T-cell (primary cell): ENCODE results near the gene USP3. TPM values are rescaled to one million over a fixed set of nuclear protein-coding genes. Genes with fewer than 3 reads are reported as not detected.

Source experiments
- ATAC-seq, 4 experiments: fragments of 200-7000 bp in 3 of 4; fragments of 150-1000 bp in 1 of 4; cut with Tn5 transposase; replicated peaks in 1 of 4; 1 replicate in 3 of 4; 2 replicates in 1 of 4; pipeline ENCODE4 v1.10.0; 2021; ENCODE audit warnings: moderate library complexity in 3 of 4, mild to moderate bottlenecking in 2 of 4, moderate number of reproducible peaks in 1 of 4
- CTCF ChIA-PET, 2 donors: fragments of 300-600 bp; sonication (Branson Sonifier 250); formaldehyde crosslinking; loops; one replicate each; lab custom pipeline; 2022; ENCODE audit warnings: antibody characterized with exemption in 2 of 2; lab: Charles Lee
- POLR2A ChIA-PET, 2 donors: fragments of 300-600 bp; sonication (Branson Sonifier 250); formaldehyde crosslinking; loops; one replicate each; lab custom pipeline; 2022; ENCODE audit warnings: antibody characterized with exemption in 2 of 2; lab: Charles Lee
- DNase-seq, 35 experiments: peaks; one replicate each; pipeline versions ENCODE4 v3.0.0 to v3.0.0-alpha.2; 2013 to 2023
- H3K27ac ChIP-seq: one replicate; pipeline ENCODE4 v1.5.1; 2013; ENCODE audit warnings: low read length
- H3K27me3 ChIP-seq, 2 experiments: replicated peaks in 1 of 2; 1 replicate in 1 of 2; 2 replicates in 1 of 2; pipeline versions ENCODE4 v1.6.1 to v1.7.0; 2013; ENCODE audit warnings: low read length in 1 of 2, mixed read lengths in 1 of 2; ENCODE audit not compliant: control insufficient read depth in 2 of 2, insufficient read depth in 2 of 2; ENCODE audit errors: extremely low read depth in 1 of 2
- H3K36me3 ChIP-seq, 2 donors: 1 replicate in 1 of 2; 2 replicates in 1 of 2; pipeline versions ENCODE4 v1.6.1 to v1.7.0; 2013; ENCODE audit warnings: low read length in 1 of 2; ENCODE audit not compliant: control insufficient read depth in 2 of 2, insufficient read depth in 1 of 2; ENCODE audit errors: extremely low read depth in 1 of 2
- H3K4me1 ChIP-seq, 2 experiments: 1 replicate in 1 of 2; 2 replicates in 1 of 2; pipeline versions ENCODE4 v1.6.1 to v1.7.0; 2013; ENCODE audit warnings: low read length in 2 of 2, mixed read lengths in 1 of 2; ENCODE audit not compliant: insufficient read depth in 2 of 2, control insufficient read depth in 1 of 2; ENCODE audit errors: extremely low read depth in 1 of 2
- H3K4me3 ChIP-seq, 2 donors: 1 replicate in 1 of 2; 2 replicates in 1 of 2; pipeline versions ENCODE4 v1.5.1 to v1.7.0; 2013; ENCODE audit warnings: mild to moderate bottlenecking in 2 of 2, low read length in 1 of 2, moderate library complexity in 1 of 2; ENCODE audit not compliant: control insufficient read depth in 1 of 2; ENCODE audit errors: extremely low read depth in 1 of 2
- H3K9me3 ChIP-seq: 2 replicates; pipeline ENCODE4 v1.7.0; 2013
- H3K27ac Mint-ChIP-seq, 2 donors: one replicate each; pipeline ENCODE4 v1.8.0; 2020 to 2021; ENCODE audit warnings: mild to moderate bottlenecking in 2 of 2, mixed read lengths in 2 of 2
- H3K27me3 Mint-ChIP-seq, 2 donors: one replicate each; pipeline ENCODE4 v1.8.0; 2021 to 2022; ENCODE audit warnings: mixed read lengths in 2 of 2
- H3K36me3 Mint-ChIP-seq: one replicate; pipeline ENCODE4 v1.8.0; 2021; ENCODE audit warnings: mixed read lengths
- H3K4me1 Mint-ChIP-seq, 3 donors: one replicate each; pipeline ENCODE4 v1.8.0; 2020 to 2022; ENCODE audit warnings: mixed read lengths in 3 of 3, mild to moderate bottlenecking in 1 of 3
- H3K4me3 Mint-ChIP-seq, 3 donors: one replicate each; pipeline ENCODE4 v1.8.0; 2020 to 2022; ENCODE audit warnings: mild to moderate bottlenecking in 3 of 3, mixed read lengths in 3 of 3, moderate library complexity in 3 of 3
- H3K9me3 Mint-ChIP-seq, 3 donors: one replicate each; pipeline ENCODE4 v1.8.0; 2020 to 2022; ENCODE audit warnings: mixed read lengths in 3 of 3
- WGBS: methylation state at CpG from one replicate; pipeline ENCODE4 v1.1.5; 2013; ENCODE audit warnings: missing lambda C conversion rate; ENCODE audit not compliant: insufficient coverage; 5-methylcytosine and 5-hydroxymethylcytosine counted together
- total RNA-seq, 35 experiments: library from RNA in 6 of 35; stranded (reverse) in 6 of 35; fragments of 120-200 nt in 1 of 35; gene quantifications; one replicate each; pipeline versions ENCODE4 v1.2.1 to v1.2.4 and lab custom pipeline; 2013 to 2026

The USP3 gene
- total RNA-seq, 5 donors from 2014 or later (not counting 1 experiment from before 2014, with no cell fraction given), result 123 to 265 (median 130) TPM

- Mint-ChIP-seq H3K27ac (peak overlapping the region; percentile 58 to 67), H3K36me3 (peaks cover 35% of the 10 kb centered on the region), H3K9me3 (no peaks in the 10 kb centered on the region), H3K4me1 (peaks cover 59 to 71% (median 66%) of the 10 kb centered on the region in 3 donors), H3K4me3 (peak overlapping the region; percentile 4 to 20 (median 9)), H3K27me3 (no peaks in the 10 kb centered on the region)
- peak in 1 of 4 experiments; percentile 15 for ATAC-seq
- Histone ChIP-seq H3K36me3 (peaks cover 0 to 16% of the 10 kb centered on the region in 2 donors), H3K4me1 (peaks cover 3 to 18% of the 10 kb centered on the region in 2 experiments), H3K9me3 (no peaks in the 10 kb centered on the region), H3K4me3 (no peak overlapping the region), H3K27me3 (no peaks in the 10 kb centered on the region), H3K27ac (no peak overlapping the region)
- no peak for DNase-seq
- ChIA-PET CTCF (interaction anchor here (1.0 to 3.5 kb wide), 5 partner anchors 12 to 80 kb away, joined by 3 to 16 read pairs (median 6); no protein-coding TSS in a partner anchor), POLR2A (interaction anchor here (0.5 to 1.2 kb wide), 7 partner anchors 9 to 101 kb away, joined by 3 to 8 read pairs (median 4); partner anchors contain the start of gene USP3 (in 1 of the 2))
- 45% methylated on average over 4 of the region's 5 CpGs for WGBS
Measured at GRCh38 chr15:63544258-63545026, 40.0 kb downstream of the USP3 start.

DNA sequence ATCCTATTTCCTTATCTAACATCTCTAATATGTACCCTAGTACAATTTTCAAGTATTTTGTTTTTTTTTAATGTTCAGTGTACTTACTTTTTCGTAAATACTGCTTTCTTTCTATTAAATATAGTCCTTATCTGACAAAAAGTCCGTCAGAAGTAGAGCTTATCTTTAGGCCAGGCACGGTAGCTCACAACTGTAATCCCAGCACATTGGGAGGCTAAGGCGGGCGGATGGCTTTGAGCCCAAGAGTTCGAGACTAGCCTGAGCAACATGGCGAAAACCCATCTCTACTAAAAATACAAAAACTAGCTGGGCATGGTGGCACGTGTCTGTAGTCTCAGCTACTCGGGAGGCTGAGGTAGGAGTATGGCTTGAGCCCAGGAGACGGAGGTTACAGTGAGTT lies 41.1 kb downstream of the USP3 start:
- no peak for ATAC-seq
- H3K36me3 ChIP-seq, result peaks cover 0 to 10% of the 10 kb centered on the region in 2 donors
- Mint-ChIP-seq H3K27me3 (no peaks in the 10 kb centered on the region), H3K36me3 (peaks cover 26% of the 10 kb centered on the region), H3K27ac (peak overlapping the region in 1 of 2 donors; percentile 49), H3K4me1 (peaks cover 57 to 70% (median 63%) of the 10 kb centered on the region in 3 donors), H3K9me3 (no peaks in the 10 kb centered on the region), H3K4me3 (no peak overlapping the region)
- H3K4me3 ChIP-seq, result no peak overlapping the region
- H3K9me3 ChIP-seq, result no peaks in the 10 kb centered on the region
- ChIA-PET POLR2A (interaction anchor here (0.6 to 1.2 kb wide), 8 partner anchors 10 to 394 kb away, joined by 3 to 7 read pairs (median 4); no protein-coding TSS in a partner anchor), CTCF (interaction anchor here (0.5 to 1.9 kb wide), 6 partner anchors 8 to 99 kb away, joined by 3 to 6 read pairs (median 4); no protein-coding TSS in a partner anchor)
- DNase-seq, result no peak
- WGBS, result 100% methylated on average over 3 of the region's 10 CpGs
- no peaks in the 10 kb centered on the region for H3K27me3 ChIP-seq
- no peak overlapping the region for H3K27ac ChIP-seq
- peaks cover 0 to 15% of the 10 kb centered on the region in 2 experiments for H3K4me1 ChIP-seq

DNA sequence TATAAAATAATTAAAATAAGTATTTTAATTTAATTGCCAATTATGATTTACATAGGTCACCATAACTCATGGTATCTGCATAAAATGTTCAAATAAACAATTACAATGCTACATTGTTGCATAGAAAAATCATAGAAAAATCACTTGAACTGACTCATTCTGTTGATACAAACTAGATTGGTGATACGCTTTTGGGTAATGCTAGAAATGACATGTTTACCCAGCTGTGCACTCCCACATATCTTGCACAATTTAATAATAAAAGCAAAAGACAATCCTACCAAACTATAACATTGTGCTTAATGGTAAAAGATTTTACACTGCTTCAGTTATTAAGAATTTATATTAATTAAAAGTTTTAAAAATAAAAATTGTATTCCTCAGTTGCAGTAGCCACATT lies 47.0 kb downstream of the USP3 start:
- H3K4me3 Mint-ChIP-seq, result no peak overlapping the region
- Histone ChIP-seq H3K27ac (no peak overlapping the region), H3K27me3 (no peaks in the 10 kb centered on the region), H3K4me3 (no peak overlapping the region), H3K4me1 (peaks cover 3 to 13% of the 10 kb centered on the region in 2 experiments), H3K36me3 (peaks cover 0 to 14% of the 10 kb centered on the region in 2 donors), H3K9me3 (no peaks in the 10 kb centered on the region)
- POLR2A ChIA-PET, result interaction anchor here in 1 of 2 donors (0.7 kb wide), 1 partner anchor 92 kb away, joined by 3 read pairs; no protein-coding TSS in a partner anchor
- DNase-seq (no peak), ATAC-seq (no peak)
- CTCF ChIA-PET, result interaction anchor here (0.6 to 1.3 kb wide), 5 partner anchors 23 to 1669 kb away, joined by 3 to 6 read pairs (median 4); no protein-coding TSS in a partner anchor
- no CpG with 5 or more reads among the region's 1 CpG for WGBS
- peaks cover 15% of the 10 kb centered on the region for H3K36me3 Mint-ChIP-seq
- peaks cover 57 to 63% (median 60%) of the 10 kb centered on the region in 3 donors for H3K4me1 Mint-ChIP-seq
- no peaks in the 10 kb centered on the region for H3K27me3 Mint-ChIP-seq
- no peaks in the 10 kb centered on the region for H3K9me3 Mint-ChIP-seq
- no peak overlapping the region for H3K27ac Mint-ChIP-seq

DNA sequence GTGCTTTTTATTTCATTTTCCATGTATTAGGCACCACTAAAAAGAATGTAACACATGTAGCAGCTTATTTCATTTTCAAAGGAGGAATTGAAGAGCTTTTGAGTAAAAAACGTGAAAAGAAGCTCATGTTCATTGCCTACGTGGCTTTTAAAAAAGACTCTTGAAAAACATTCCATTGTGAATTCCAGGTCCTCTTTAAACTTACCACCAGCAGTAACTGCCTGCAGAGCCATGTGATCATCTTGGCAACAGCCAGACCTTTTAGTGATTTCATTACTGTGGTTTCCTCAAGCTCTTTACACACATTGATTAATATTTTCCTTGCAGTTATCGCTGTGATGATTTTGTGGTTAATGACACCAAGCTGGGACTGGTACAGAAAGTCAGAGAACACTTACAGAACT lies 49.0 kb downstream of the USP3 start:
- peak in 1 of 35 experiments; percentile 19 for DNase-seq
- peaks cover 52 to 66% (median 53%) of the 10 kb centered on the region in 3 donors for H3K4me1 Mint-ChIP-seq
- H3K4me3 Mint-ChIP-seq, result no peak overlapping the region
- WGBS, result no CpG with 5 or more reads among the region's 3 CpGs
- Histone ChIP-seq H3K9me3 (no peaks in the 10 kb centered on the region), H3K27me3 (no peaks in the 10 kb centered on the region), H3K4me3 (no peak overlapping the region), H3K36me3 (peaks cover 0 to 28% of the 10 kb centered on the region in 2 donors), H3K4me1 (peaks cover 3 to 13% of the 10 kb centered on the region in 2 experiments), H3K27ac (no peak overlapping the region)
- peaks cover 26% of the 10 kb centered on the region for H3K36me3 Mint-ChIP-seq
- ChIA-PET POLR2A (interaction anchor here (0.6 to 1.1 kb wide), 4 partner anchors 15 to 45 kb away, joined by 3 to 6 read pairs (median 4); no protein-coding TSS in a partner anchor), CTCF (interaction anchor here (0.5 to 2.4 kb wide), 12 partner anchors 7 to 116 kb away, joined by 3 to 14 read pairs (median 4); no protein-coding TSS in a partner anchor)
- peak in 1 of 4 experiments; percentile 19 for ATAC-seq
- H3K9me3 Mint-ChIP-seq, result no peaks in the 10 kb centered on the region
- peak overlapping the region; percentile 73 to 75 for H3K27ac Mint-ChIP-seq
- H3K27me3 Mint-ChIP-seq, result no peaks in the 10 kb centered on the region

DNA sequence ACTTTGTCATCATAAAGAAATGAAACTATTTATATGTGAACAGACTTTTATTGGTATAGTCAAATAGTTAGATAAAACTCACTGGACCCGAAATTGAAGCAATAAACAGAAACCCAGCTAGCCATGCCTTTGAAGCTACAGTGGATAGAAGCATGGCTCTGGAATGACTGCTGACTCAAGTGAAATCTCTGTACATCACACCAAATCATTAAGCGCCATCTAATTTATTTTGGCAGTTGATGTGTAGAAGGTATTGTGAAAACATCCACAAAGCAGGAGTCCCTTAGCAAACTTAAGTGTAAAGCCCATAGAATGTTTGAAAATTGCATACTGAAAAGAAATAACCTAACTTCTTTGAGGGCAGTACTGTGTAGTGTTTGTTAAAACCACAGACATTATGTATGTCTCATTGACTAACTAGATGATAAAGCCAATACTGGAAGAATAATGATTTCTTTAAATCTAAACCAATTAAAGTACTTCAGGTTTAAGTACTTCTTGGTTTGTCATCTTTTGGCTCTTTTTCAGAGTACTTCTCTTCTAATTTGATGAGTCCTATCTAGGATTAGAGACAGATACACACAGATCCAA lies 50.0 kb downstream of the USP3 start:
- no peak overlapping the region for H3K4me3 Mint-ChIP-seq
- POLR2A ChIA-PET, result interaction anchor here (0.6 to 1.1 kb wide), 2 partner anchors 21 to 39 kb away, joined by 3 to 8 read pairs; no protein-coding TSS in a partner anchor
- no peaks in the 10 kb centered on the region for H3K27me3 ChIP-seq

DNA sequence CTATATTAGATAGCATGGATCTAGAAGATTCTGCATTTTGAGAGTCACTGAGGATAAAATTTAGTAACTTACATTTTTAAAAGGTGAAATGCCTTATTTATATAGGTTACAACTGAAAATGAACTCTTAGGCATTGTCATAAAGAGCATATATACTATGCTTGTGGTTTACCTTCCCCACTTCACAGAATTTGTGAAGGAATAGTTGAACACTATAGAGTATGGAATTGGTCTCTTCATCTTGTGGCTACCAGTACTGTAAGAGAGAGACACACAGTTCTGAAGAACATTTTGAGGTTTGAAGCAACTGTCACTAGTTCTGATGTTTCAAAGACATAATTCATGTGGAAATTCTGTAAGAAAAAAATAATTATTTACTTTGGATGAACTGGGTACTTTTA lies 51.1 kb downstream of the USP3 start:
- peak overlapping the region in 1 of 2 donors; percentile 65 for H3K27ac Mint-ChIP-seq
- peaks cover 0 to 43% of the 10 kb centered on the region in 2 donors for H3K36me3 ChIP-seq

More for the DNA sequence above, 50.0 kb downstream of the USP3 start:
- WGBS, result no CpG with 5 or more reads among the region's 2 CpGs
- no peaks in the 10 kb centered on the region for H3K27me3 Mint-ChIP-seq
- DNase-seq, result no peak
- H3K27ac Mint-ChIP-seq, result peak overlapping the region; percentile 49 to 65
- CTCF ChIA-PET, result interaction anchor here (0.6 to 2.4 kb wide), 6 partner anchors 9 to 117 kb away, joined by 3 to 14 read pairs (median 3); no protein-coding TSS in a partner anchor
- Histone ChIP-seq H3K27ac (no peak overlapping the region), H3K4me1 (peaks cover 3 to 13% of the 10 kb centered on the region in 2 experiments), H3K9me3 (no peaks in the 10 kb centered on the region), H3K36me3 (peaks cover 0 to 36% of the 10 kb centered on the region in 2 donors), H3K4me3 (no peak overlapping the region)
- peak in 1 of 4 experiments; percentile 18 for ATAC-seq
- peaks cover 53 to 68% (median 56%) of the 10 kb centered on the region in 3 donors for H3K4me1 Mint-ChIP-seq
- no peaks in the 10 kb centered on the region for H3K9me3 Mint-ChIP-seq
- peaks cover 30% of the 10 kb centered on the region for H3K36me3 Mint-ChIP-seq

More for the DNA sequence above, 51.1 kb downstream of the USP3 start:
- Histone ChIP-seq H3K27ac (no peak overlapping the region), H3K4me3 (no peak overlapping the region), H3K9me3 (no peaks in the 10 kb centered on the region), H3K4me1 (peaks cover 3 to 13% of the 10 kb centered on the region in 2 experiments), H3K27me3 (no peaks in the 10 kb centered on the region)
- no peak for ATAC-seq
- peaks cover 46 to 63% (median 50%) of the 10 kb centered on the region in 3 donors for H3K4me1 Mint-ChIP-seq
- ChIA-PET POLR2A (no interaction called here), CTCF (no interaction called here)
- peaks cover 37% of the 10 kb centered on the region for H3K36me3 Mint-ChIP-seq
- H3K4me3 Mint-ChIP-seq, result no peak overlapping the region
- DNase-seq, result no peak
- H3K27me3 Mint-ChIP-seq, result no peaks in the 10 kb centered on the region
- no peaks in the 10 kb centered on the region for H3K9me3 Mint-ChIP-seq
